ENCODE results near the gene FHDC1.
"Not testable (repeated sequence)": the region's sequence is repeated elsewhere in the genome, so short reads cannot be mapped to it uniquely, and the experiment has no call there.

GRCh38 chr4:152898133-152898532 lies 38.0 kb upstream of the FHDC1 start:
- not testable (repeated sequence) for TF ChIP-seq EZH2phosphoT487 (IDR thresholded peaks at IDR 0.05; ENCODE audit: borderline replicate concordance, low read length); CTCF (conservative IDR thresholded peaks at IDR 0.05; ENCODE audit: low read depth, low read length)
